ENCODE results near the gene ZNF423. TPM values are rescaled to one million over a fixed set of nuclear protein-coding genes. Genes with fewer than 3 reads are reported as not detected.

Gene ZNF423
- total and polyA plus RNA-seq, 5 donors, result 5.5 to 22.2 (median 14.4) TPM

DNA sequence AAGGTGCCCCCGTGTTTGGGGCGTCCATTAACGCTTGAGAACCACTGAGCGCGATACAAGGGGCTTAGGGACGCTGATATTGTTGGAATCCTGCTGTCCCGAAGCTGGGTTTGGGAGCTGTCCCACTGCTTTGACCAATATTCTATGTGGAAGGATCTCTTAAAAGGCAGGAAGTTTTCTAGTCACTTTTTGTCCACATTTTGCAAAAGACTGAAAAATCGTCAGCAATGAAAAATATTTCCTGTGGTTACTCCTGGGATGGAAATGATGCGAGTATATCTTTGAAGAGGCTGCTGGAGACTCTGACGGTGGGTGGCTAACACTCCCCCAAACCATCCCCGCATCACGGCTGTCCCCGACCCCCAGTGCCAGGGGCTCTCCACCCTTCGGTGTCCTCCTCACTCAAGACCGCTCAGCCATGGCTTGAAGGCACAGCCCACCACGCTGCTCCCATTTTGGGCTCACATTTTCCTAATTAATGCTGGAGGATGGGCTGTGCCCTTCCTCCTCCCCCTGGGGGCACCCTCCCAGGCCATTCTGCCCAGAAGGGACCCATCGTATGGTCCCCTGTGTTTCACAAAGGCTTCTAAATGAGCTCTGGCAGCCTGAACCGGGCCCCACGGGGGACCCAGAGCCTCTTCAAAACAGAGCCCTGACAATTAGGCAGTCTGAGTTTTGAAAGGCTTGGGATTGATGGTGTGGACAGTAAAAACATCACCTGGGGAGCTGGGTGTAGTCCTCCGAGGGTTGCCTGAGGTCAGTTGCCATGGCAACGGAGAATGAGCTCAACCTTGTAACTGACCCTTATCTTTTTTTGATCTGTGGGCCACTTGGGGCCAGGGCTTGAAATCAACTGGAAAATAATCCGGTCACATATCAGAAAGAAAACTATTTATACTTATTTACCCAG is 323.7 kb downstream of the ZNF423 start:
- intact Hi-C loops (cut with DNase I), result no loop called here
- ATAC-seq (no peak), DNase-seq (no peak)
- Histone ChIP-seq H3K9me3 (ENCODE audit: control insufficient read depth, low read length) (no peaks in the 10 kb centered on the region), H3K27me3 (ENCODE audit: control insufficient read depth, insufficient read depth) (no peaks in the 10 kb centered on the region), H3K4me1 (ENCODE audit: control insufficient read depth, insufficient read depth, low read length) (peaks cover 3% of the 10 kb centered on the region), H3K4me3 (ENCODE audit: low read length) (no peak overlapping the region), H3K27ac (ENCODE audit: low read length) (no peak overlapping the region)
- 77% methylated on average over 22 of the region's 22 CpGs for whole genome bisulfite sequencing

- Histone ChIP-seq H3K4me1 (ENCODE audit: control insufficient read depth, insufficient read depth, low read length) (peaks cover 3% of the 10 kb centered on the region), H3K9me3 (ENCODE audit: control insufficient read depth, low read length) (no peaks in the 10 kb centered on the region), H3K27me3 (ENCODE audit: control insufficient read depth, insufficient read depth) (no peaks in the 10 kb centered on the region), H3K27ac (ENCODE audit: low read length) (no peak overlapping the region), H3K4me3 (ENCODE audit: low read length) (no peak overlapping the region)
- no peak for DNase-seq
- WGBS, result 84% methylated on average over 3 of the region's 3 CpGs
- ATAC-seq, result no peak
- intact Hi-C loops (cut with DNase I), result no loop called here
Measured at GRCh38 chr16:49531425-49531824, 324.5 kb downstream of the ZNF423 start.

DNA sequence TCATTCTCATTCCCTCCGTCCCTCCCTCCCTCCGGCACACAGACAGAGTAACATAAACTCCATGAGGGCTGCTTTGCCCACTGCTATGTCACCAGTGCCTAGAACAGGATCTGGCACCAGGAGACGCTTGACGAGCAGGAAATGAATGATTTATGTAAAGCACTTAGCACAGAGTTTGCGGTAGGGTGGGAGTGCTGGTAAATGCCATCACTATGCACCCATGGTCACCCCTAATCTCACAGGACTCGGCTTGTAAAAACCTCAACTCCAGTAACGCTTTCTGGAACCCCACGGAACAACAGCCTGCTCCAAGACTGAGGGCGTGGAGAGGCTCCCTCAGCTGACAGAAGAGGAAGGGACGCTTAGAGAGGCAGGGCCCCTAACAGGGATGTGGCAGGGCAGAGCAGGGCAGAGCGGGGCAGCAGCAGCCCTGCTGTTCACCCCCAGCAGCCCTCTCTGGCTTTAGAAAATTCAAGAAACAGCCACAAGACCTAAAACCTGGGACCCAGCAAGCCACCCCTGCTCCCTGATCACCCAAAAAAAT is 325.4 kb downstream of the ZNF423 start:
- Histone ChIP-seq H3K27ac (ENCODE audit: low read length) (no peak overlapping the region), H3K9me3 (ENCODE audit: control insufficient read depth, low read length) (no peaks in the 10 kb centered on the region), H3K27me3 (ENCODE audit: control insufficient read depth, insufficient read depth) (no peaks in the 10 kb centered on the region), H3K4me3 (ENCODE audit: low read length) (no peak overlapping the region), H3K4me1 (ENCODE audit: control insufficient read depth, insufficient read depth, low read length) (peaks cover 3% of the 10 kb centered on the region)
- DNase-seq (no peak), ATAC-seq (no peak)
- WGBS, result 67% methylated on average over 11 of the region's 11 CpGs
- intact Hi-C loops (cut with DNase I), result no loop called here

GRCh38 chr16:49529411-49530045 is 326.4 kb downstream of the ZNF423 start:
- H3K27ac ChIP-seq (ENCODE audit: low read length), result no peak overlapping the region

GRCh38 chr16:49528866-49529288 is 327.0 kb downstream of the ZNF423 start:
- no peaks in the 10 kb centered on the region for H3K27me3 ChIP-seq (ENCODE audit: control insufficient read depth, insufficient read depth)
- intact Hi-C loops (cut with DNase I), result no loop called here
- no peak overlapping the region for H3K27ac ChIP-seq (ENCODE audit: low read length)
- peaks cover 5% of the 10 kb centered on the region for H3K4me1 ChIP-seq (ENCODE audit: control insufficient read depth, insufficient read depth, low read length)
- peak overlapping the region; percentile 38 for H3K4me3 ChIP-seq (ENCODE audit: low read length)
- no peak for DNase-seq
- no peaks in the 10 kb centered on the region for H3K9me3 ChIP-seq (ENCODE audit: control insufficient read depth, low read length)
- 44% methylated on average over 13 of the region's 13 CpGs for WGBS
- no peak for ATAC-seq

More at GRCh38 chr16:49529411-49530045, 326.4 kb downstream of the ZNF423 start:
- H3K4me3 ChIP-seq (ENCODE audit: low read length), result no peak overlapping the region
- intact Hi-C loops (cut with DNase I), result no loop called here
- H3K4me1 ChIP-seq (ENCODE audit: control insufficient read depth, insufficient read depth, low read length), result peaks cover 5% of the 10 kb centered on the region
- H3K9me3 ChIP-seq (ENCODE audit: control insufficient read depth, low read length), result no peaks in the 10 kb centered on the region
- 89% methylated on average over 14 of the region's 14 CpGs for WGBS
- ATAC-seq (no peak), DNase-seq (no peak)
- no peaks in the 10 kb centered on the region for H3K27me3 ChIP-seq (ENCODE audit: control insufficient read depth, insufficient read depth)

DNA sequence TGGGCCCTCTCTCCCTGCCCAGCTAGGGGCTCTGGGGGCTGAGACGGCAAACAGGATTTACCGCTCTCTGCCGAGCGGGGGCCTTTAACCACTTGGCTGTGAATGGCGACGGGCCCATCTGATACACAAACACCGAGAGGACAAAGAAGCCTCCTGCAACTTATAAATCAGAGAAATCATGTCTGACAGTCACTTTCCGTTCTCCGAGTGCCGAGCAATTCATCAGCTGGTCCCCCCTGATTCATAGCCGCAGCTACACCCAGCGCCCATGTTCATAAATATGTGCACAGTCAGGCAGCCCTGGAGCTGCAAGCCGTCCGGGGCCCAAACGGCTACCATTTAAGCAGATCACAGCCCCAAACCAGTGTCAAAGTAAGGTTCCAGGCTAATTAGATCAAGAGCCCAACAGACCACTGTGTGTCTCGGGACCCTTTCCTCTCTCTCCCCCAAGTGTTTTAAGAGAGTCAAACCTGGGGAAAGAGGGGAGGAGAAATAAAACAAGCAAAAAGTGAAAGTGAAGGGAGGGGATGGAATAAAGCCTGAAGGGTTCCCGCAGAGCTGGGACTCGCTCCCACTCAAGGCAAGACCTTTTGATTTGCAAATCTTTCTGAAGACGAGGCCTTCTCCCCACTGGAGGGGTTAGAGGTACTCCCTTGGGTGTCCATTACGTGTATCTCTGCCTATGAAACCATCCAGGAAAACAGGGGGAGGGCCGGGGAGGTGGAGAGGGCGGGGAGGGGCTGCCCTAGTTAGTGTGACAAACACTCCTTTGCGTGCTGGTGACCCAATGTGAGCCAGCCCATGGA is 327.6 kb downstream of the ZNF423 start:
- H3K27ac ChIP-seq (ENCODE audit: low read length), result peak overlapping the region; percentile 19
- DNase-seq (peak in 1 of 3 donors; percentile 39), ATAC-seq (peak; percentile 10 to 56)
- intact Hi-C loops (cut with DNase I), result no loop called here
- no peaks in the 10 kb centered on the region for H3K9me3 ChIP-seq (ENCODE audit: control insufficient read depth, low read length)
- peaks cover 5% of the 10 kb centered on the region for H3K4me1 ChIP-seq (ENCODE audit: control insufficient read depth, insufficient read depth, low read length)
- H3K4me3 ChIP-seq (ENCODE audit: low read length), result peak overlapping the region; percentile 38
- H3K27me3 ChIP-seq (ENCODE audit: control insufficient read depth, insufficient read depth), result no peaks in the 10 kb centered on the region
- WGBS, result 9% methylated on average over 23 of the region's 23 CpGs

- no peaks in the 10 kb centered on the region for H3K9me3 ChIP-seq (ENCODE audit: control insufficient read depth, low read length)
- DNase-seq (no peak), ATAC-seq (no peak)
- intact Hi-C loops (cut with DNase I), result no loop called here
- no peaks in the 10 kb centered on the region for H3K27me3 ChIP-seq (ENCODE audit: control insufficient read depth, insufficient read depth)
- WGBS, result 75% methylated on average over 7 of the region's 7 CpGs
- no peak overlapping the region for H3K27ac ChIP-seq (ENCODE audit: low read length)
- no peak overlapping the region for H3K4me3 ChIP-seq (ENCODE audit: low read length)
- H3K4me1 ChIP-seq (ENCODE audit: control insufficient read depth, insufficient read depth, low read length), result peaks cover 5% of the 10 kb centered on the region
Measured at GRCh38 chr16:49527611-49528010, 328.3 kb downstream of the ZNF423 start.

DNA sequence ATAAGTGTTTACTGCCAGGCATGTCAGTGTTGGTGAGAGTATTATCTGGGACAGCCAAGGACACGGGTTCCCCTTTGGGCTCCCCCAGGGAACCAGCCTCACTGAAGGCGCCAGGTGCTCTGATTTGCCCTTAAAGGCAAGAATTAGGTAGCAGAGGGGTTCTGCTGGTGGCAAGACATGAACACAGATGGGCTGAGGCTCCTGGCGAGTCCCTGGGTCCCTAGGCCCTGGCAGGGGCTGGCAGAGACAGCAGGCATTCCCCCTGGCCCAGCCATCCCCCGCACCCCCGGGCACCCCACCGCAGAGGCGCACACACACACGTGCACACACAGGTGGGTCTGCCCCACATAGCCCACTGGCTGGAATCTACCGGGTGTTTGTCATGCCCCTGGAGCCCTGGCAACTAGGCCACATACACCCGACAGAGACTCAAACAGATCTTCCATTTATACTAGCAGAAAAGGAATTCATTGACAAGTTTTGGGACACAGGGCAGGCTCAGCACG is 329.0 kb downstream of the ZNF423 start:
- intact Hi-C loops (cut with DNase I), result no loop called here
- DNase-seq, result no peak
- Histone ChIP-seq H3K4me1 (ENCODE audit: control insufficient read depth, insufficient read depth, low read length) (peaks cover 5% of the 10 kb centered on the region), H3K27me3 (ENCODE audit: control insufficient read depth, insufficient read depth) (no peaks in the 10 kb centered on the region), H3K27ac (ENCODE audit: low read length) (no peak overlapping the region), H3K9me3 (ENCODE audit: control insufficient read depth, low read length) (no peaks in the 10 kb centered on the region), H3K4me3 (ENCODE audit: low read length) (no peak overlapping the region)
- 93% methylated on average over 11 of the region's 11 CpGs for WGBS
- ATAC-seq, result no peak

- no peak for ATAC-seq
- Histone ChIP-seq H3K4me1 (ENCODE audit: control insufficient read depth, insufficient read depth, low read length) (peaks cover 5% of the 10 kb centered on the region), H3K4me3 (ENCODE audit: low read length) (no peak overlapping the region), H3K27me3 (ENCODE audit: control insufficient read depth, insufficient read depth) (no peaks in the 10 kb centered on the region), H3K9me3 (ENCODE audit: control insufficient read depth, low read length) (no peaks in the 10 kb centered on the region), H3K27ac (ENCODE audit: low read length) (no peak overlapping the region)
- no peak for DNase-seq
- intact Hi-C loops (cut with DNase I), result no loop called here
- WGBS, result 59% methylated on average over 9 of the region's 9 CpGs
Measured at GRCh38 chr16:49524947-49525315, 331.0 kb downstream of the ZNF423 start.

DNA sequence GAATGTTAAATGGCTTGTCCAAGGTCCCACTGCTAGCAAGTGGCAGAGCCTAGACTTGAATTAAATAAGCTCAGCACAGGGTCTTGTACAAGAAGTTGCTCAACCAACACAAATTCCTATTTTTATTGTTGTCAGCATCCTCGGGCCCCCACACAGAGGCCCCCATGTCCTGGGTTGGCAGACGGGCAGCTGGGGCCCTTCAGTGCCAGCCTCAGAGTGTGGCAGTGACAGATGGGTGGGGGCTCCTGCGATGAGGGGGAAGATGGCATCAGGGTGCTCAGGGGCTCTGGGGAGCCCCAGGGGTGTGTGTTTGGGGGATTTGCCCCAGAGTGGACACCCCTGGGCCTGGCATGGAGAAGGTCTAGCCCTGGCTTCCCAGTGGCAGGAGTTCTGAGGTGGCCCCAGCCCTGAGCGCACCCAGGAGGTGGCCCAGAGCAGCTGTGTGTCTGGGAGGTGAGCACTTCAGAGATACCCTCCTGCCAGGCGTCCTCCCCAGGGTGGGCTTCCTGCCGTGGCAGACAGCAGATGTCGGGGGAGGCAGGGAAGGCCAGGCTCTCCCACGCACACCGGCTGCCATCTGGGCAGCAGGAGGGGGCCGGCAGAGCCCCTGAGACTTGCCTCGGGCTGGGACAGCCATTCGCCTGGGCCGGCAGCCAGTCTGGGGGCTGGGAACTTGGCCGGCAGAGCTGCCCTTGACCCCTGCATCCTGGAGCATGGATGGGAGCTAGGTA is 331.5 kb downstream of the ZNF423 start:
- intact Hi-C loops (cut with DNase I), result no loop called here
- 41% methylated on average over 14 of the region's 14 CpGs for WGBS
- no peak overlapping the region for H3K4me3 ChIP-seq (ENCODE audit: low read length)
- no peak for ATAC-seq
- H3K4me1 ChIP-seq (ENCODE audit: control insufficient read depth, insufficient read depth, low read length), result peaks cover 5% of the 10 kb centered on the region
- no peak overlapping the region for H3K27ac ChIP-seq (ENCODE audit: low read length)
- no peaks in the 10 kb centered on the region for H3K27me3 ChIP-seq (ENCODE audit: control insufficient read depth, insufficient read depth)
- H3K9me3 ChIP-seq (ENCODE audit: control insufficient read depth, low read length), result no peaks in the 10 kb centered on the region
- DNase-seq, result peak in 1 of 3 donors; percentile 62

Data from right cardiac atrium (tissue), 5 donors.